ENCODE measurements around the gene FXN. TPM values are rescaled to one million over a fixed set of nuclear protein-coding genes. Genes with fewer than 3 reads are reported as not detected.
"Not testable (repeated sequence)": the region's sequence is repeated elsewhere in the genome, so short reads cannot be mapped to it uniquely, and the experiment has no call there.

The FXN gene
- 12.4 TPM for total RNA-seq
- long read RNA-seq, full-length matches to known transcripts: 7 of 7 reads
- long read RNA-seq, partial matches to known transcripts: 0 of 7 reads
- long read RNA-seq, other reads (novel, unspliced or antisense): 0 of 7 reads

DNA sequence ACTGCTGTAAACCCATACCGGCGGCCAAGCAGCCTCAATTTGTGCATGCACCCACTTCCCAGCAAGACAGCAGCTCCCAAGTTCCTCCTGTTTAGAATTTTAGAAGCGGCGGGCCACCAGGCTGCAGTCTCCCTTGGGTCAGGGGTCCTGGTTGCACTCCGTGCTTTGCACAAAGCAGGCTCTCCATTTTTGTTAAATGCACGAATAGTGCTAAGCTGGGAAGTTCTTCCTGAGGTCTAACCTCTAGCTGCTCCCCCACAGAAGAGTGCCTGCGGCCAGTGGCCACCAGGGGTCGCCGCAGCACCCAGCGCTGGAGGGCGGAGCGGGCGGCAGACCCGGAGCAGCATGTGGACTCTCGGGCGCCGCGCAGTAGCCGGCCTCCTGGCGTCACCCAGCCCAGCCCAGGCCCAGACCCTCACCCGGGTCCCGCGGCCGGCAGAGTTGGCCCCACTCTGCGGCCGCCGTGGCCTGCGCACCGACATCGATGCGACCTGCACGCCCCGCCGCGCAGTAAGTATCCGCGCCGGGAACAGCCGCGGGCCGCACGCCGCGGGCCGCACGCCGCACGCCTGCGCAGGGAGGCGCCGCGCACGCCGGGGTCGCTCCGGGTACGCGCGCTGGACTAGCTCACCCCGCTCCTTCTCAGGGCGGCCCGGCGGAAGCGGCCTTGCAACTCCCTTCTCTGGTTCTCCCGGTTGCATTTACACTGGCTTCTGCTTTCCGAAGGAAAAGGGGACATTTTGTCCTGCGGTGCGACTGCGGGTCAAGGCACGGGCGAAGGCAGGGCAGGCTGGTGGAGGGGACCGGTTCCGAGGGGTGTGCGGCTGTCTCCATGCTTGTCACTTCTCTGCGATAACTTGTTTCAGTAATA lies at the start of gene FXN:
Gene FXN (plus strand): TSS at position 315 of the 871 bp plus-strand sequence. CDS start 31 bp downstream, at position 346.
- H3K9me3 ChIP-seq: no peaks in the 10 kb centered on the region
- DNase-seq (peak; percentile 93), ATAC-seq (peak; percentile 98)
- peak within 1 kb of the TSS; percentile 78 for H3K4me3 ChIP-seq
- H3K4me1 ChIP-seq: peaks cover 11% of the 10 kb centered on the region
- H3K36me3 ChIP-seq: no peaks in the 10 kb centered on the region
- intact Hi-C loops (cut with DNase I): no loop called here
- peak; percentile 100 for TF ChIP-seq CTCF (IDR thresholded peaks at IDR 0.05)
- peak within 1 kb of the TSS; percentile 85 for H3K27ac ChIP-seq
- no peaks in the 10 kb centered on the region for H3K27me3 ChIP-seq

DNA sequence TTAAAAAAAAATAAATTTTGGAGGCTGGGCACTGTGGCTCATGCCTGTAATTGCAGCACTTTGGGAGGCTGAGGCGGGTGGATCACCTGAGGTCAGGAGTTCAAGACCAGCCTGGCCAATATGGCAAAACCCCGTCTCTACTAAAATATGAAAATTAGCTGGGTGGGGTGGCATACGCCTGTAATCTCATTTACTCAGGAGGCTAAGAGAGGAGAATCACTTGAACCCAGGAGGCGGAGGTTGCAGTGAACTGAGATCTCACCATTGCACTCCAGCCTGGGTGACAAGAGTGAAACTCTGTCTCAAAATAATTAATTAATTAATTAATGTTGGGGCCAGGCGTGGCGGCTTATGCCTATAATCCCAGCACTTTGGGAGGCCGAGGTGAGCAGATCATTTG lies 48.6 kb upstream of the FXN start:
- DNase-seq; H3K4me1 ChIP-seq; intact Hi-C loops (cut with DNase I); H3K9me3 ChIP-seq; H3K36me3 ChIP-seq; H3K27ac ChIP-seq; ATAC-seq; H3K27me3 ChIP-seq; H3K4me3 ChIP-seq: not testable (repeated sequence)

GRCh38 chr9:68991457-68991856 lies 44.1 kb upstream of the FXN start:
- Histone ChIP-seq H3K9me3 (no peaks in the 10 kb centered on the region), H3K27ac (no peak overlapping the region), H3K4me1 (no peaks in the 10 kb centered on the region), H3K27me3 (no peaks in the 10 kb centered on the region), H3K4me3 (no peak overlapping the region), H3K36me3 (no peaks in the 10 kb centered on the region)
- no peak for DNase-seq
- no peak for ATAC-seq
- no peak for TF ChIP-seq CTCF (IDR thresholded peaks at IDR 0.05)
- intact Hi-C loops (cut with DNase I): loop anchor here (10.0 kb wide), 1 partner anchor 147 kb away; no protein-coding TSS in a partner anchor

DNA sequence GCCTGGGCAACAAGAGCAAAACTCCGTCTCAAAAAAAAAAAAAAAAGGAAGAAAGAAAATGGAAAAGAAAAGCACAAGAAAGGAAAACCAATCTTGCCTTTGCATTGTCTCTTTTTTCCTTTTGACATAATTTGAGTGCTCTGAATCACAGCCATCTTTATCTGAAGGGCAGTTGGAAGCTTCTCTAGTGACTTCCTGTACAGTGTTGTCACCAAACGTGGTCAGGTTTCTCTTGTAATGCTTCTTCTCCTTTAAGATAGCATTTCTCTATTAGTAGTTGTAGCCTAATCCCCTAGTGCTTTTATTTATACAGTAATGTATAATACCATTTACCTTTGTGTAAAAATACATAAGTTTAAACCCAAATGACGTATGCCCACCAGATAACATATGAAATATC lies 39.8 kb upstream of the FXN start:
- DNase-seq (no peak), ATAC-seq (peak; percentile 22)
- intact Hi-C loops (cut with DNase I): loop anchor here (10.0 kb wide), 1 partner anchor 151 kb away; no protein-coding TSS in a partner anchor
- no peak overlapping the region for H3K27ac ChIP-seq
- no peak overlapping the region for H3K4me3 ChIP-seq
- TF ChIP-seq CTCF (IDR thresholded peaks at IDR 0.05): no peak
- H3K36me3 ChIP-seq: no peaks in the 10 kb centered on the region
- H3K4me1 ChIP-seq: no peaks in the 10 kb centered on the region
- no peaks in the 10 kb centered on the region for H3K27me3 ChIP-seq
- H3K9me3 ChIP-seq: no peaks in the 10 kb centered on the region

- intact Hi-C loops (cut with DNase I): loop anchor here (10.0 kb wide), 1 partner anchor 152 kb away; no protein-coding TSS in a partner anchor
- H3K27me3 ChIP-seq: no peaks in the 10 kb centered on the region
- H3K36me3 ChIP-seq: no peaks in the 10 kb centered on the region
- TF ChIP-seq CTCF (IDR thresholded peaks at IDR 0.05): no peak
- ATAC-seq (peak; percentile 15), DNase-seq (no peak)
- no peaks in the 10 kb centered on the region for H3K4me1 ChIP-seq
- no peaks in the 10 kb centered on the region for H3K9me3 ChIP-seq
- H3K4me3 ChIP-seq: no peak overlapping the region
- no peak overlapping the region for H3K27ac ChIP-seq
Measured at GRCh38 chr9:68996462-68996861, 39.1 kb upstream of the FXN start.

GRCh38 chr9:68997666-68998065 lies 37.9 kb upstream of the FXN start:
- TF ChIP-seq CTCF (IDR thresholded peaks at IDR 0.05): no peak
- DNase-seq: no peak
- H3K27me3 ChIP-seq: no peaks in the 10 kb centered on the region
- H3K36me3 ChIP-seq: no peaks in the 10 kb centered on the region
- no peaks in the 10 kb centered on the region for H3K4me1 ChIP-seq
- intact Hi-C loops (cut with DNase I): loop anchor here (10.0 kb wide), 1 partner anchor 153 kb away; no protein-coding TSS in a partner anchor
- no peak for ATAC-seq
- no peaks in the 10 kb centered on the region for H3K9me3 ChIP-seq
- H3K27ac ChIP-seq: no peak overlapping the region
- no peak overlapping the region for H3K4me3 ChIP-seq

All from upper lobe of right lung (tissue), 1 donor.